Measurements from ENCODE around the gene PTGIS.
"Not testable (repeated sequence)": the region's sequence is repeated elsewhere in the genome, so short reads cannot be mapped to it uniquely, and the experiment has no call there.

Gene PTGIS

DNA sequence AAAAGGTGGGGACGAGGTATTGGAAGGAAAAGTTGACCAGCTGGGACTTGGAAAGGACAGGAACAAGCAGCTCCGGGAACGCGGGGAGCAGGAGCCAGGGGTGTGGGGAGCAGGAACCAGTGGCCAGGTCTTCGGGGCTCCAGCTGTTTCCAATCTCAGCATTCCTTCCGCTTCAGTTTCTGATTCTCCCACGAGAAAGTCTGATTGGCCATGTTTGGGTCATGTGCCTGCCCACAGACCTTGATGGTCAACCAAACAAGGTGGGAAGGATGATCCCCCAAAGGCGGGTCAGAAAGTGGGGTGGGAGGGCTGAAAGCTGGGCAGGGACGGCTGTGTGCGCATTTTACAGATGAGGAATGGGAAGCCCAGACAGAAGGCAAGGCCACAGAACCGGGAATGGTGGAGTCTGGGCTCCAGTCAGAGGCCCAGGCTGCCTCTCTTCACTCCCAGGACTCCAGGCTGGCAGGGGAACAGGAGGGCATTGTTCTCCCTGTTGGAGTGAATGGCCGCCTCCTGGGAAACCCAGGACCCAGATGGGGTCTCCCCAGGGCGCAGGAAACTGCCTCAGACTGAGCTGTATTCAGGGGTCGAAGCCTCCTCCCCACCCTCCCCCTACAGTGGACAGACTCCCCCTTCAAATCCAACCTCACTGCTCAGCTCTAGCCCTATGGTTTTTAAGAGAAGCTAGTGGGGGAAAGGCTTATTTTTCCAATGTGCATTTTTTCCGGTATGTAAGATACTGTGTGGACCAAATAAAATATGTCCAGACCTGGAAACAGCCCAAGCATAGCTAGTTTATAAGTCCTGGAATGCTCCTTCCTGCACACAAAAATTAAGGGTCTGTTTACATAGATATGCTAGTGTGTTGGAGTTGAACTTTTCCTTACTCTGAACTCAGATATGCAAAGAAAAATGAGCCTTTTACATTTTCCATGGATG is 12.2 kb upstream of the PTGIS start:
- DNase-seq (ENCODE audit: low read depth in 2 of 2) = no peak

DNA sequence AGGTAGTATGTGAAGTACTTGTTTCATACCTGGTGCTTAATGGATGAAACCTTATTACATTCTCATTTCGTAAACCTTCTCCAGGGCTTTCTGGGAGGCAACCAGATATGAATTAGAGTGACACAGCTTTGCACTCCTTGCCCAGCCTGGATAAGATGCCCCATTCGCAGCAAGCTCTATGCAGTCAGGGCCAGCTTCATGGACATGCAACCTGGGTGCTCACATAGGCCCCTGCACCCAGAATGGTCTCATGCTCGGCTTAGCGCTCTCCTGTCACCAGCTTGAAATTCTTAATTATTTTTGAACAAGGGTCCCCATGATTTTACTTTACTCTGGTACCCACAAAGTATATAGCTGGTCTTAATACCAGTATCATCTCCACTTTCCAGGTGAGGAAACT is 11.3 kb upstream of the PTGIS start:
- DNase-seq (ENCODE audit: low read depth in 2 of 2) = no peak

DNA sequence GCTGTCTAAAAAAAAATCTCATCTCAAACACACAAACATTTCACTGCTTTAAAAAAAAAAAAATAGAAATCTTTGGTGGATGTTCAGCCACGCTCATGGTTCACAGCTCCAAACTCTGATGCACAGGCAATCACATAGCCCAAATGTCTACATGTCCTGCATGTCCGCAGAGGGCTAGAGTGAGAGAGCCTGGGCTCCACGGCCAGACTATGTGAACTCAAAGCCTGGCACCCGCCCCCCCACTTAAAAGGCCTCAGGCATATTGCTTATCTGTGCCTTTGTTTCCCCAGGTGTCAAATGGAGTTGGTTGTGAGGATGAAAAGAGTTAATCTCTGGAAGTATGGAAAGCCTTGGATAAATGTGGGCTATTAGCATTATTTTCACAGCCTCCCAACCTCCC is 10.5 kb upstream of the PTGIS start:
- no peak for DNase-seq (ENCODE audit: low read depth in 2 of 2)

DNA sequence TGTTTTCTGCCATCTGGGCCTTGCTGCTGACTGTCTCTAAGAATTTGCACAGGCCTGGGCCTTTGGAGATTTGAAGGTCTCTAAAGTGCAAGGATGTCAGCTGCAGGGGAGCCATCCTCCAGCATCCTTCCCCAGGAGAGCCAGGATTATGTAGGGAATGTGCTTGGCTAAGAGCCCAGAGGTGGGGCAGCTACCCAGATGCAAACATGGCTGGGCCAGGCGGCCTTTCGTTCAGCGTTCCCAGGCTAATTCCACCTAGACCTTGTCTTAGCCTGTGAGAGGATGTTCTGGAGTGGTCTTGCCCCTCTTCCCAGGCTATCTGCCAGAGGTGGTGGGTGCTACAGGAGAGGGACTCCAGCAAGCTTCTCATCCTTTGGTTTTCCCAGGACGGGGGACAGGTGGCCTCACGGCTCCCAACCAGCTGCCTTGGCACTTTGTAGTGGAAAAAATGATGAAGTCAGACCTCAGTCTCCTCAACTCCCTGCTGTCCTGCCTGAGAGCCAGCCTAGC is 7.7 kb upstream of the PTGIS start:
- no peak for DNase-seq (ENCODE audit: low read depth in 2 of 2)

DNA sequence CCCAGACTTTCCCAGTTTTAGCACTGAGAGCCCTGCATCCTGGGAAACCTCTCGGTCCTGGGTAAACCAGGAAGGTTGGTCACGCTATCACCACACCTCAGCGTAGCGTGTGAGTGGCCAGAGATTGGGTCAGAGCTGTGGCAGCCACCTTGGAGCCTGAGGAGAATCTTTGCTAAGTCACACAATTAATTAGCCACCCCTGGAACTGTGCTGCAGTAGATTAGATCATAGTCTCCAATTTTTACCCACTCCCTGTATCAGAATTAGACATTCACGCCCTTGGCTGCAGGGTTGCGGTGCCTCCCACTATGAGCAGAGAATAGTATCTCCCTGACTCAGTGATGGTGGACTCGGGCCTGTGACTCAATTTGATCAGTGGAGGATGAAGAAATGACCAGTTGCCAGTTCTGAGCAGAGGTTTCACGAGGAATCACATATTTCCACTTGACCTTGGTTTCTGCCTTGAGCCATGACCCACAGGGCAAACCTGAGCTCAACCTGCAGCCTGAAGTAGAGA is 6.0 kb upstream of the PTGIS start:
- DNase-seq (ENCODE audit: low read depth in 2 of 2) = no peak

DNA sequence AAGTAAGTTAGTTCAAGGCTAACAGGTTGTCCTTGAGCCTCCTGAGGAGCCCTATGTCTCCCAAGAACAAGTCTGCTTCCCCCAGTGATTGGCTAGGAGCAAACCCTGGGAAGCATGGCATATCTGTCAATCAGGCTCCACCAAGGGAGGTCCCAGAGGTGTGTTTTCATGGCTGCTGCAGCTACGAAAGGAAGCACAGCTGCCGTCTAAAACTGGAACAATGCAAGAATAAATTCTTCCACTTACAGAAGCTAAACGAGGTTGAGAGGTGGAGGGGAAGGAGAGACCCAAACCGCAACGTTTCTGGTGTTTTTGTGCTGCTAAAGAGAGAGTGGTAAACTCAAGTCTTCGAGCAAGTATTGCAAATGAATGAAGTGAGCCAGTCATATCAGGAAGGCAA is 4.9 kb upstream of the PTGIS start:
- DNase-seq (ENCODE audit: low read depth in 2 of 2) = no peak

DNA sequence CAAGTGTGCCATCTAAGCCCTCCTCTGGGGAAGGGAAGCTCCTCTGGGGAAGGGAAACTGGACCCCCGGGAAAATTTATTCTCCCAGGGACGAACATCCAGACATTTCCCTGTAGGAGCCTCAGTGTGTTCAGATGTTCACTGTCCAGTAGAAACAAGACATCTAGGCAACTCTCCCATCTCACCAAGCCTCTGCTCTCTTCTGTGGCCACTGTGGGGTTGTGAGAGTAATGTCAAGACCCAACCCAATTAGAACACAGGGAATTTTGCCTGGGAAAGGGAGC is 3.6 kb upstream of the PTGIS start:
- no peak for DNase-seq (ENCODE audit: low read depth in 2 of 2)

DNA sequence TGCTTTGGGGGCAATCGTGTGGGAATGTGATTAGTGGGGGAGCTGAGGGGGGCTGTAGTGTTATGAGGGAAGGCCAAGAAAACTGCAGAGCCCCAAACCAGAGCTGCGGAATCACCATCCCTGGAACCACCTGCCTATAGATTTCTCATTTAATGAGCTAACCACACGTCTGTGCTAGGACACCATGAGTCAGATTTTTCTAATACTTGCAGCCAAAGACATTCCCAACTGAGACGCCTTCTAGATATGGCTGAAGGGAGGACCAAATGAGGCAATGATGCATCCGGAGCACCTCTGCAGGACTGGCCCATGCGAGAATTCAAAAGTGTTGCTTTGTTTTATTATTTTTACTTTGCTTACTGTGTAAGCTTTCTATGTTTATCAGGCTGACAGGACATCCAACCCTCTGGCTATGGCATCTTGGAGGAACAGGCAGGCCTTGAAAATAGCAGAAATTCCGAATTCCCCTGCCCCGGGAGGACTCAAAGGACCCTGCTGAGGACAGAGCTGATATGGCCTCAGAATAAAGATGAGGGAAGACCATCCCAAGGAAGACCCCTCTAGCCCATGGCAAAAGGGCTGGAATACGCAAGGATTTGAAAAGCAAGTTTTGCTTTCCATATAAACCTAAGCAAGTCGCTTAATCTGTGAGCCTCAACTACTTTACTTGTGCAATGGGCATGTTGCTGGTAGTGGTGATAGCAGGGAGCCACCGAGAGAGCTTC is 3.1 kb upstream of the PTGIS start:
- no peak for DNase-seq (ENCODE audit: low read depth in 2 of 2)

DNA sequence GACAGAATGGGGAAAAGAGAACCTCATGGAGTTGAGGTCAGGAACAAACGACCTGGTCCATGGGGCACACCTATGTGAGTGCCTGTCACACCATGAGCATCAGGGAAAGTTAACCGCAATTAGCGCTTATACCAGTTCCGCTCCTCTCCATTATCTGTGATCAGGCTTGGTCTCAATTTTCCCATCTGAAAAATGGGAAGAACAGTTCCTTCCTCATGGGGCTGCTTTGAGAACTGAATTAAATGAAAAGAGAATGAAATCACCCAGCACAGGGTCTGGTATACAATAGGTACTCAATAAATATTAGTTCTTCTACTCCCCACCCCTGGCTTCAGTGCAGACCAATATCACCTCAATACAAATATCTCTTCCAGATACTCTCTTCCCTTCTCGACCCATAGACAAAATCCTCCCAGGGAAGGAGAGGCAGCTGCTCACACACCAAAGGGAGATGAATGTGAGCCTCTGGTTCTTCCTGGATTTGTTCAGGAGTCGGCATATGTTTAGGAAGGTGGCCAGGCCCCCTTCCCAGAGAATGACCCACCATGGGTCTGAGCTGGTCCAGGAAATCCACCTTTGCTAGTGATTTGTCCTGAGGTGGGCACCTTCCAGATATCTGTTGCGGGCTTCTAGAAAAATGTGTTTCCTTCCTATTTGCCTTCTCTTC is 2.4 kb upstream of the PTGIS start:
- DNase-seq (ENCODE audit: low read depth in 2 of 2) = no peak

DNA sequence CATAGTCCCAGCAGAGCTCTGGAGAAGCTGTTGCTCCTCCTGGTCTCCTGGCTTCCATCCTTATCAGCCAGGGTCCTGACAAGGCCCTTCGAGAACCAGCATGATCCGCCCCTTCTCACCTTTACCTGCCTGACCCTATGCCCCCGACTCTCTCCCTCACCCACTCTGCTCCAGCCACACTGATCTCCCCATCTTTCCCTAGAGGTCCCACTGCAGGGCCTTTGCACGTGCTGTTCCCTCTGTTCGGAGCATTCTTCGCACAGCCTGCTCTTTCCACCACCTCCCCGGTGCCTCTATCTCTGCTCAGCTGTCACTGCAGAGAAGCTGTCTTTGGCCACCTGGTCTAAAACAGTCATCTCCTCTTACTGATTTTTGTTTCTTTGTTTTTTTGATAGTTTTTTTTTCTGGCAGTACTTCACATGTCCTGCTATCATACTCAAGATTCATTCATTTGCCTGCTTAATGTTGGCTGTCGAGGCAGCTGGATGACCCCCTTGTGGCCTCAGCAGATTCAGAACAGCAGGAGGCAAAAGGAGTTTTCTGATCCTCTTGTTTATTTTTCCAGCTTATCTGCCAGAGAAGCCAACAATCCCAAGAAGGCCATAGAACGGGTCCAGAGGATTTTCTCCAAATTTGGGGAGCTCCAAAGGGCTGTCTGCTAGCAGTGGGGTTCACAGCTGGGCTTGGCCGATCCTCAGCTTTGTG is 1.6 kb upstream of the PTGIS start:
- DNase-seq (ENCODE audit: low read depth in 2 of 2) = no peak

DNA sequence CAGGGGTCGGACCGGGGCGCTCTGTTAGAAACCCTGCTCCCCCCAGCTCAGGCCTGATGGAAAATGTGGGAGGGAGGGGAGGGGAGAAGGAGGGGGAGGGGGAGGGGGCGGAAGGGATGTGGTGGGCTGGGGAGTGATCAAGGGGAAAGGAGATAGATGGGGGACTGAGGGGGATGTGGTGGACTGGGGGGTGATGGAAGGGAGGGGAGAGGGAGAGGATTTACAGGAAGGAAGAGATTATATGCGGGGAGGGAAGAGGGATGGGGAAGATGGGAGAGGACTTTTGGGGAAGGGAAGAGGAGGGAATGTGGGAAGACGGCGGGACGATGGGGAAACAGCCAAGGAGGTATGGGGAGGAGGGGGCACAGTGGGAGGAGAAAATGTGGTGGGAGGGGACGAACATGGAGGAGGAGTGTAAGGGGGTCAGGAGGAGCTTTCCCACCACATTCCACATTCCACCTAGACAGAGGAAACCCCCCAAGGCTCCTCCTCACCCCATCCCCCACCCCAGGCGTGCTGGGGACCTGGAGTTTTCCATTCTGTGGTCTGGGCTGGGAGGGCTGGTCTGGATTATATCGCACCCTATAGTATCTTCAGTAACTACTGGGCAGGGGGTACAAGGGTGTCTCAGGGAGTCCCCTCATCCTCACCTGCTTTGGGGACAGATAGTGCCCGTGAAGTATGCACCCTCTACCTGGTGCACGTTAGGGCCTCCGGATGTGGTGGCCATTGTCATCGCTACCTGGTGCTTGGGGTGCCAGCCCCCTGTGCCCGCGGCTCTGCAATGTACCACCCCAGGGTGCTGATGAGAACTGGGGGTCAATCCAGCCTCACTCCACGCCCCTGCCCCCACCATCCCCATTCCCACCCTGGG is 578 bp upstream of the PTGIS start:
- DNase-seq (ENCODE audit: low read depth in 2 of 2) = no peak

DNA sequence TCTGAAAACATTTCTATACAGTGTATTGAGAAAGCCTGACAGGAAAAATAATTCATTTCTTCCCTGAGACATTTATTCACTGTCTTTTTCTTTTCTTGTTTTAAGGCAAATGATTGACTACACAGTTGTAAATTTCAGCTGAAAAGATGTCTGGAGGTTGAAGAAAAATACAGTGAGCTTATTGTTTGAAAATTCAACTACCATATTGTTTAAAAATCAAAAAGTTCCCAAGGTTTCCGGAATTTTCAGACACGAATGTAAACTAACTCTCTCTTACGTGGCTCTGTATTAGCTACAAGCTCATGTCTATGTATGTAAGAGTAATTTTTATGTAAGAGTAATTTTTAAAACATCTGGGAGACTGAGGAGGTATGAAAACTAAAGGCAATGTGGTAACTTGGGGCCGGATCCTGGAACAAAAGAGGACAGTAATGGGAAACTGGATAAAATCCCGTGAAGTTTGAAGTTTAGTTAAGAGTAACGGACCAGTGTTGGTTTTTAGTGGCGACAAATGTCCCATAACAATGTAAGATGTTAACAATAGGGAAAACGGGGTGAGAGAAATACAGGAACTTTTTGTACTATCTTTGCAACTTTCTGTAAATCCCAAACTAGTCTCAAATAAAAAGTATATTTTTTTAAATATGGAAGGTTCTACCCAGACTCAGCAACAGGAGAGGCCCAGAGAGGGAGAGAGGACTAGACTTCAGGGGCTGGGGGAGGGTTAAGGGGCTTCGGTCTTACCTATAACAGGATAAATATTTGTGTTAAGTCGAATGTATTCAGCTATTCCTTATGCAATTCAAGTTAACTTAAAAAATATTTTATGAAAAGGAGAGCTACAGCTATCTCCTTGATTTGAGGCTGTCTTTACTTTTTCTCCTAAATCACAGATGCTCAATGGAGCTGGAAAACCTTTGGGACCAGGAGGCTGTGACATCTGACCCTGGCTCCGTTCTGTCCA is 1.3 kb downstream of the PTGIS start:
- no peak for DNase-seq (ENCODE audit: low read depth in 2 of 2)

DNA sequence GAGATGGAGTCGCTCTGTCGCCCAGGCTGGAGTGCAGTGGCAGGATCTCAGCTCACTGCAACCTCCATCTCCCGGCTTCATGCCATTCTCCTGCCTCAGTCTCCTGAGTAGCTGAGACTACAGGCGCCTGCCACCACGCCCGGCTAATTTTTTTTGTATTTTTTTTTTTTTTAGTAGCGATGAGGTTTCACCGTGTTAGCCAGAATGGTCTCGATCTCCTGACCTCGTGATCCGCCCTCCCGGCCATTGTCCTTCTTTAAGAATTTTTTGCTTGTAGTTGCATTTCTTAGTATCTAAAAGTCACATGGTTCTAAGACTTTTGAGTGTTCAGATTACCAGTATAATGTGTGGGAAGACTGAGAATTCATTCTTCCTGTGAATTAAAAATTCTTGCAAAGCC is 2.9 kb downstream of the PTGIS start:
- not testable (repeated sequence) for DNase-seq (ENCODE audit: low read depth in 2 of 2)

DNA sequence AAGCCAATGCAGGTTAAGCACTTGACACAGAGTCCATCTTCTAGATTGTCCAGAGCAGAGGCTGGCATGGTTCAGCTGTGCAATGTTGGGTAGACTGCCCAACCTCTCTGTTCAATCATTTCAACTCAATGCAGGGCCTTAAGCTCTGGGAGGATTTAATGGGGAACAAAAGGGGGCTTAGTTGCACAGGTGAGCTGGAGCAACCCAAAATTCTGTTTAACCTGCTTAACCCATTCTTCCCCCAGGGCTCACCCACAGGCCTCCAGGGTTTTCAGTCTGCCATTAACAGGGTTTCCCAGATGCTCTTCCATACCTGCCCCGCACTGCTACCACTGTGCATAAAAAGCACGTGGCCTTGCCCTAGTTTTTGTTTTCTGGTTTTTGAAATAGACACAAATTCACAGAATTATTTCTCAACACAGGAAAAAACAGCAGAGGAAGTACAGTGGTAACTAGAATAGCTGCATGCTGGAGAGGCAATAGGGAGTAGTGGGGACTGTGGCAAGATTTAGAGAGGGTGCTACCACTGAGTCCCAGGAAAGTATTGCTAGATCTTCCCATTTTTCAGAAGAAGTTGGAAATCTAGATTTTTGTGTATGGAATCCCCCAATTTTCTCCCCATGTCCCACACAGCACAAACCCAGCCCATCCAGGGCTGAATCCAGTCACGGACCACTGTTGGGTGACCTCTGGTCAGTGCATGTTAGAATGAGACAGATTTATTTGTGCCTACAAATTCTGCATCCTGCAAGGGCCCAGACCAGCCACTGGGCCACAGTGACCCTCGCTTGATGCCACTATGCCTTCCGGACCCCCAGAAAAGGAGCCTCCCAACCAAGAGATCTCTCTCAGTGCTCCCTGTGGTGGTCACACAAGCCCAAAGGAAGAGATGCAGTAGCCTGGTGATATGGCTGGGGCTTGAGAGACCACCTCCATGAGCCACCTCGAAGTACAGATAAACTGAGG is 4.6 kb downstream of the PTGIS start:
- no peak for DNase-seq (ENCODE audit: low read depth in 2 of 2)

DNA sequence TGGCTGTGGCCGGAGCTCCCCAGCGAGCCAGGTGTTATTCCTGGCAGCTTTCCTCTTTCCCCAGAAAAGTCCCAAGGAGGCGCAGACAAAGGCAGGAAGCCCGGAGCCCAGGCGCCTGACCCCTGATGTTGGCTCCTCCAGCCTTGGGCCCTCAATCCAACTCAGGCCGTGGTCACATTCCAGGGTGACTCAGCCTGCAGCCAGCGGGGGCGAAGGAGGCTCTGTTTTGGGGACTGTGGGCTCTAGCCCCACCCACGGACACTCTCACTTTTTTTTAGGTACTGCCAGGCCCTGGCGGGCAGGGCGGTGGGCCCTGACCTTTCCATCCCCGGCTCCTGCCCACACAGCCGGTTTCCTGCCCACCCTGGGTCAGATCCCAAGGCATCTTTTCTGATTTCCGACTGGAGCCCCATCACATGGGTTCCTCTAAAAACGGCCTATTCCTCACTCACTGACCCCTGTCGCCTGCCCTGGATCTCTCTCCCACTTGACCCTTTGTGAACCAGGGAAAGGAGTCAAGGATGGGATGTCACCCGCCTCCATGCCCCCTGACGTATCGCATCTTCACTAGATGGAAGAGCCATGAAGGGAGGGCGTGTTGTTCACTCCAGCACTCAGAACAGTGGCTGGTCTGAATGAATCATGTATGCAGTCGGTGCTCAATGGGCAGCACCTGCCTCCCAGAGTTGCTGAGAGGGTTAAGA is 5.5 kb downstream of the PTGIS start:
- DNase-seq (ENCODE audit: low read depth in 2 of 2) = no peak

DNA sequence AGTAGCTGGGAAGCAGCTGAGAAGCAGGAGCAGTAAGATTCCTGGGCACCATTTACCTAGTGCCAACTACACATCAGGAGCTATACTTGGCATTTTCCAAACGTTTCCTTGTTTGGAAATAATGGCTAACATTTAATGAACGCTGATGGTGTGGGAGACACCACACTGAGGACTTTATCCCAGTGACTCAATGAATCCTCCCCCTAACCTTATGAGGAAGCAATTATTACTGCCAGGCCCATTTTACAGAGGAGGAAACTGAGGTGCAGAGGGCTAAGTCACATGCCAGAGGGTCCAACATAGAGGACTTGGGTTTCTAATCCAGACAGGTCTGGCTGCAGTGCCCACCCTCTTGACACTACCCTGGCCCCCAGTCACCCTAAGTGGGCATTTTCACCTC is 6.1 kb downstream of the PTGIS start:
- no peak for DNase-seq (ENCODE audit: low read depth in 2 of 2)

DNA sequence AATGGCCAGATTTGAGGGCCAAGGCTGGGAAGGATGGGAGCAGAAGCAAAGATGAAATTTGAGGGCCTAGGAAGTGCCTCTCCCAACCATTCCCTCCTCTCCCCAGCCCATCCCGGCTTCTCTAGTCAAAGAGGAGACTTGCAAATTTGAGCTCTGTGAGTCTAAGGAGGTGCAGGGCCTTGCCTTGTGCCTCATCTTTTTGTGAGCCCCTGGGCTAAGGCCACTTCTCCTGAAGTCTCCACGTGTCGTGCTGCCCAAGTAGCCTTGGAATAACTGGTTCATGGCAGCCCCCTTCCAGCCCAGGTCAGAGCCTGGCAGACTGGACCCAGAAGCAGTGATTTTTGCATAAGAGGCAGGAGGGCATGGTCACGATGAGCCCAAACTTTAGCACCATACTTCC is 6.7 kb downstream of the PTGIS start:
- no peak for DNase-seq (ENCODE audit: low read depth in 2 of 2)

DNA sequence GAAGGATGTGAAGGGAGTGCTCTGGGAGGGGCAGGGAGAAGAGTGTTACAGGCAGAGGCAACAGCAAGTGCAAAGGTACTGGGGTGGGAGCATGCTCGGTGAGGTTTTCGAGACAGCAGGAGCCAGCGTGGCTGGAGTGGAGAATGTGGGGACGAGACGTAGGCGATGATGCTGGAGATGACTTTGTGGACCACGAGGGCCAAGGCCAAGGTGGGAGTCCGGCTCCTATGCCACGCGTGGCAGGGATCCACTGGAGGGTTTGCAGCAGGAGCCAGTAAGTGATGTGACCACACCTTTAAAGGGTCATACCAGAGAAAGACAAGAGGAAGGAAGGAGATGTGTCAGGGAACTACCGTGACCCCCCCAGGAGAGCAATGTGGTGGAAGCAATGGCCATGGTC is 7.3 kb downstream of the PTGIS start:
- no peak for DNase-seq (ENCODE audit: low read depth in 2 of 2)
